Activated CD4-positive, alpha-beta T cell treated with anti-CD3 and anti-CD28 coated beads, Interleukin-2, amount 10 ng/mL, durations not matched to agents 7 days and 5 days (primary cell): Measurements from ENCODE around the gene HSPB8. TPM values are rescaled to one million over a fixed set of nuclear protein-coding genes. Genes with fewer than 3 reads are reported as not detected.

Experiments
- CTCF ChIA-PET: fragments of 350-600 bp; sonication (Branson Sonifier 250); formaldehyde crosslinking; loops from one replicate; lab custom pipeline; 2021; ENCODE audit warnings: antibody characterized with exemption; lab: Charles Lee
- POLR2A ChIA-PET: fragments of 350-600 bp; sonication (Branson Sonifier 250); formaldehyde crosslinking; loops from one replicate; lab custom pipeline; 2021; ENCODE audit warnings: antibody characterized with exemption; lab: Charles Lee
- DNase-seq: peaks from one replicate; pipeline ENCODE4 v3.0.0-alpha.2; 2020
- H3K27ac Mint-ChIP-seq: one replicate; pipeline ENCODE4 v1.8.0; 2021; ENCODE audit warnings: mild to moderate bottlenecking, moderate library complexity, mixed read lengths
- H3K27me3 Mint-ChIP-seq: one replicate; pipeline ENCODE4 v1.8.0; 2021; ENCODE audit warnings: mixed read lengths
- H3K36me3 Mint-ChIP-seq: one replicate; pipeline ENCODE4 v1.8.0; 2021; ENCODE audit warnings: low read depth, mixed read lengths
- H3K4me1 Mint-ChIP-seq: one replicate; pipeline ENCODE4 v1.8.0; 2021; ENCODE audit warnings: mixed read lengths
- H3K4me3 Mint-ChIP-seq: one replicate; pipeline ENCODE4 v1.8.0; 2021; ENCODE audit warnings: mild to moderate bottlenecking, moderate library complexity, mixed read lengths
- H3K9me3 Mint-ChIP-seq: one replicate; pipeline ENCODE4 v1.8.0; 2021; ENCODE audit warnings: mixed read lengths
- total RNA-seq, 2 experiments: library from RNA; stranded (reverse); gene quantifications; one replicate each; pipeline ENCODE4 v1.2.3, GENCODE V29; 2021

Gene HSPB8, protein sequence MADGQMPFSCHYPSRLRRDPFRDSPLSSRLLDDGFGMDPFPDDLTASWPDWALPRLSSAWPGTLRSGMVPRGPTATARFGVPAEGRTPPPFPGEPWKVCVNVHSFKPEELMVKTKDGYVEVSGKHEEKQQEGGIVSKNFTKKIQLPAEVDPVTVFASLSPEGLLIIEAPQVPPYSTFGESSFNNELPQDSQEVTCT
- total RNA-seq, result not detected

DNA sequence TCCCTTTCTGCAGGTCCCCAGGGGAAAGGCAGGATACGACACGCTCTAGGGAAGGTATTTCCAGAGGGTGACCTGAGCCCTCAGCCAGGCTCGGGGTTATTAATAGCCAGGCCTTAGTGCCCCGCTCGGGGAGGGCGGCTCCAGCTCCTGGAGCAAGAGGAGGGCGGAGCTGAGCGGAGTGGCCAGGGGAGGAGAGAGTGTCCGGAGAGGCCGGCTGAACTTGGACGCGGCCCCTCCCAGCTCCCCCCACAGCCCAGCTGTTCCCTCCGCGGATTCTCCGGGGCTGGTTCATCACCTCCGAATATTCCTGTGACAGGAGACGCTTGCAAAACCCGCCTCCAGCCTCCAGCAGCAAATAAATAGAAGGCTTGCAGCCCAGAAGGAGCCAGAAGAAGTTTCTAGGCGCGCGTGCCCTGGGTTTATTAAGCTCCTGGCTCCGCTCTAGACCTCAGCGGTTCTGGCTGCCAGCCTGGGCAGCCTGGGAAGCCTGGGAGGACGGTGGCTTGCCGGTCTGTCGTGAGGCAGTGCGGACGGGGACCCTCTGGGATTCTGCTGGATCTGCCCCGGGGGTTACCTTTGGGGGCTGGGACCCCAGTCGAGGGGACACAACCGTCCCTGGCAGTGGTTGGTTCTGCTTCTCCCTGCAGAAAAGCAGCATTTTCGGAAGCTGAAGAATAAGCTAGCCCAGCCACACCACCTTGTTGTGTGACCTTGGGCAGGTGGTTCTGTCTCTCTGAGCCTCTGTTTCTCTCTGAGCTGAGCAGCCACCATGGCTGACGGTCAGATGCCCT, at the start of gene HSPB8:
TSS of gene HSPB8 (plus strand) at position 388 of the 791 bp plus-strand sequence. CDS start at position 770, 382 bp downstream.
- Mint-ChIP-seq H3K4me3 (no peak within 1 kb of the TSS), H3K27me3 (no peaks in the 10 kb centered on the region), H3K9me3 (no peaks in the 10 kb centered on the region), H3K27ac (no peak within 1 kb of the TSS), H3K4me1 (no peaks in the 10 kb centered on the region), H3K36me3 (no peaks in the 10 kb centered on the region)
- POLR2A ChIA-PET, result no interaction called here
- DNase-seq, result no peak
- CTCF ChIA-PET, result no interaction called here

DNA sequence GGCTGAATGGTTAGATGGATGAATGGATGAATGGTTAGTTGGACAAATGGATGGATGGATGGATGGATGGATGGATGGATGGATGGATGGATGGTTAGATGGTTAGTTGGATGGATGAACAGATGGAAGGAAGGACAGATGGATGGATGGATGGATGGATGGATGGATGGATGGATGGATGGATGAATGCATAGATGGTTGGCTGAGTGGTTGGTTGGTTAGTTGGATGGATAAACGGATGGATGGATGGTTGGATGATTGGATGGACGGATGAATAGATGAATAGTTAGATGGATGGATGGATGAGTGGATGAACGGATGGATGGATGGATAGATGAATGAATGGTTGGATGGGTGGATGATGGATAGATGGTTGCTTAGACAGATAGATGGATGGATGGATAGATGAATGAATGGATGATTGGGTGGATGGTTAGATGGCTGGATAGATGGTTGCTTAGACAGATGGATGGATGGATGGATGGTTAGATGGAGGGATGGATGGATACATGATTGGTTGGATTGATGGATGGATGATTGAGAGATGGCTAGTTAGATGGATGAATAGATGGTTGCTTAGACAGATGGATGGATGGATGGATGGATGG, 48.8 kb upstream of the HSPB8 start:
- CTCF ChIA-PET, result no interaction called here
- no peaks in the 10 kb centered on the region for H3K4me1 Mint-ChIP-seq

DNA sequence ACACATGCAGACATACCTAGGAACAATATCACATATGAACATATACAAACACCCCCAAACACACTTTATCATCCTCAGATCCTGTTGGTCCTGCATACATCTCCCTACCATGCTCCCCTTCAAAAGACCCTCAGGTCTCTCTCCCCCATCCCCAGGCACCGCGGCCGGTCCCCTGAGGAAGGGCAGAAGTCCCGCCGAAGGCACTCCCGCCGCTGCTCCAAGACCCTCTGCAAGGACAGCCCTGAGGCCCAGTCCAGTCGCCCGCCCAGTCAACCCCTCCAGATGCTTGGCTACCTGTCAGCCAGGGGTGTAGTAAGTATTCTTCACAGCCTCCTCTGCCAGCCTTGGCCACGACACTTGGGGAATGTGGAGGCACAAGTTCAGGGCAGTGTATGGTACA, 48.2 kb upstream of the HSPB8 start:
- no peaks in the 10 kb centered on the region for H3K27me3 Mint-ChIP-seq
- H3K36me3 Mint-ChIP-seq, result no peaks in the 10 kb centered on the region
- no peak for DNase-seq
- H3K4me3 Mint-ChIP-seq, result no peak overlapping the region
- POLR2A ChIA-PET, result no interaction called here
- CTCF ChIA-PET, result no interaction called here
- no peak overlapping the region for H3K27ac Mint-ChIP-seq
- H3K9me3 Mint-ChIP-seq, result peaks cover 10% of the 10 kb centered on the region
- no peaks in the 10 kb centered on the region for H3K4me1 Mint-ChIP-seq

More for the DNA sequence above, 48.8 kb upstream of the HSPB8 start:
- POLR2A ChIA-PET, result no interaction called here
- no peaks in the 10 kb centered on the region for H3K27me3 Mint-ChIP-seq
- no peaks in the 10 kb centered on the region for H3K36me3 Mint-ChIP-seq
- no peak overlapping the region for H3K27ac Mint-ChIP-seq
- H3K9me3 Mint-ChIP-seq, result peaks cover 10% of the 10 kb centered on the region
- no peak for DNase-seq
- no peak overlapping the region for H3K4me3 Mint-ChIP-seq

DNA sequence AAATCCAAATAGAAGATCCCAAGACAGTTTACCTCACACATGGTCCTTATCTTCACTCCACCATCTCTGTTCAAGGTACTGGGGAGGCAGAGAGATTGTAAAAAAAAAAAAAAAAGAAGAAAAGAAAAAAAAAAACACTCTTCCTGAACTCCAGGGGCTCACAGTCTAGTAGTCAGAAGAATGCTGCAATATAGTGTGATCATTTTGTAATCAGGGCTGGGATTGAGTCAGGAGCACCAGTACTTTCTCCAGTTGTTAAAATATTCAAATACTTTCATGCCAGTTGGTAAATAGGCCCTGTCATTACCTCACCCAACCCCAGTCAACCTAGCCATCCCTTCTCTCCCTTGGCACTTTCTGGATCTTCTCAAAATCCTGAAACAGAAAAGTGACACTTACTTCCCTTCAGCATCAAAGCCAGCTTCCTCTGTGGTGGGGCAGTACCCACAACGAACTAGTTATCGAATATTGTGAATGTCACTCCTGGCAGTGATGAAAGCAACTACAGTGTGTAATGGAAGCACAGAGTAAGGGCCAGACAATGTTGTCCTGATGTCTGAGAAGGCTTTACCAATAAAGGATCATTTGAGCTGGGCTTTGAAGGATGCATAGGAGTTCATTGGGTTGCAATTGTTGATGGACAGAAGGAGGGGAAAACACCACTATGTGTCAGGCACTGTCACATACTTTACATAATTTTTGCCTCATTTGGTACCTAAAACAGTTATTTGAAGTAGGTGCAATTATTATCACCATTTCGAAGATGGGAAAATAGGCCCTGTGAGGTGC, 44.3 kb upstream of the HSPB8 start:
- Mint-ChIP-seq H3K9me3 (peaks cover 10% of the 10 kb centered on the region), H3K4me3 (no peak overlapping the region), H3K27me3 (no peaks in the 10 kb centered on the region), H3K36me3 (no peaks in the 10 kb centered on the region), H3K27ac (no peak overlapping the region), H3K4me1 (no peaks in the 10 kb centered on the region)
- DNase-seq, result no peak
- ChIA-PET POLR2A (no interaction called here), CTCF (no interaction called here)

DNA sequence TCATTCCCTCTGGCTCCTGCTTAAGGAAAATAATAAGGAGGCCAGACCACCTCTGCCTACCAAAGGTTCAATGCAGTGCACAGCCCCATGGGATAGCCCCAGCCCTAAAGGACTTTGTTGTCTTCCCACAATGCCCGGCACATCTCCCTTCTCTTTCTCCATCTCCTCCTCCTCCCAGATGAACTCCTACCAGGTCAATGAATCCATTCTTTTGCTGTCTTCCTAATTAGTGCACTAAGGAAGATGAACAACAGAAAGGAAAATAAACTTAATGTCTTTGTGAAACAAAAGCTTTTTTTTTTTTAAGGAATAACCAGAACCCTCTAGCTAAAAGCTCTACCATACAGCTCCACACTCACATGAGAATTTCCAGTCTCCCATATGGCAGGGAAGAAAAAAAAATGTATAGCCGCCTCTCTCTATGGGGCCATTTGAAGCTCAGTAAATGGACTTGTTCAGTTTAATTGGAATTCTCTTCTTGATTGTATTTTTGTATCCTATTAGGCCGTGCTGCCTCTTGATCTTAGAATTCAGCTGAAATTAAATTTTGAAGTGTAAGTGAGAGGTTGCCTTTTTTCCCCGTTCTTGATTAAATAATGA, 41.8 kb upstream of the HSPB8 start:
- POLR2A ChIA-PET, result interaction anchor here (0.7 kb wide), 1 partner anchor 786 kb away, joined by 4 read pairs; no protein-coding TSS in a partner anchor
- no peaks in the 10 kb centered on the region for H3K4me1 Mint-ChIP-seq
- CTCF ChIA-PET, result interaction anchor here (0.6 kb wide), 1 partner anchor 281 kb away, joined by 4 read pairs; no protein-coding TSS in a partner anchor
- no peak for DNase-seq
- no peaks in the 10 kb centered on the region for H3K27me3 Mint-ChIP-seq
- no peaks in the 10 kb centered on the region for H3K36me3 Mint-ChIP-seq
- peaks cover 5% of the 10 kb centered on the region for H3K9me3 Mint-ChIP-seq
- no peak overlapping the region for H3K27ac Mint-ChIP-seq
- H3K4me3 Mint-ChIP-seq, result no peak overlapping the region

DNA sequence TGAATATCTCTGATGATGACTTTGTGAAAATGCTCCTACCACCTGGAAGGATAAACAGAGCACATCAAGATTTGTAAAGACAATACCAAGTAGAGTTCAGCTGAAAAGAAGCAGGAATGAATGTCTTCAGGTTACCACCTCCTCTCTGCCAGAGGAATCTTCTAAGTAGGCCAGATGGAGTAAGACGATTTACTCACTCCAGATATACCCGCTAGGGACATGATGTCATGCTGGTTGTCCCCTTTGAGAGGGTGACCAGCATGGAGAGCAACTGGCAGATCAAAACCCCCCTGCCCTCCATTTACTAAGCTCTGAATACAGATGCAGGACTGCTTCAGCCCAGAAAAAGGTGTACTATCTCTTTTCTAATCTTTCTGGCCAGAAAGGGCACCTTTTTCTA, 39.3 kb upstream of the HSPB8 start:
- POLR2A ChIA-PET, result no interaction called here
- no peaks in the 10 kb centered on the region for H3K4me1 Mint-ChIP-seq
- no peaks in the 10 kb centered on the region for H3K36me3 Mint-ChIP-seq
- no peak for DNase-seq
- H3K27me3 Mint-ChIP-seq, result no peaks in the 10 kb centered on the region
- peaks cover 3% of the 10 kb centered on the region for H3K9me3 Mint-ChIP-seq
- no peak overlapping the region for H3K4me3 Mint-ChIP-seq
- CTCF ChIA-PET, result no interaction called here
- H3K27ac Mint-ChIP-seq, result no peak overlapping the region

DNA sequence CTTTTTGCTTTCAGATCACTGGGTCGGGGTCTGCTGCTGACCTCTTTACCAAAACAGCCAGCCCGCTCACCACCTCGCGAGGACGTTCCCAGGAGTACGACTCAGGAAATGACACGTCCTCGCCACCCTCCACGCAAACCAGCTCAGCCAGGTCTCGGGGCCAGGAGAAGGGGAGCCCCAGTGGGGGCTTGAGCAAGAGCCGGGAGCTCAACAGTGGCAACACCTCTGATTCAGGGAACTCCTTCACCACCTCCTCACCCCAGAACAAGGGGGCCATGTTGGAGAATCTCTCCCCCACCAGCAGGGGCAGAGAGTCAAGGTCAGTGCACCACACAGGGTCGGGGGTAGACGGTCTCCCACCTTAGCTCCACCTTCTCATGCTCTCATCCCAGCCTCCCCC, 33.4 kb upstream of the HSPB8 start:
- CTCF ChIA-PET, result interaction anchor here (1.5 kb wide), 1 partner anchor 11 kb away, joined by 3 read pairs; no protein-coding TSS in a partner anchor
- no peak overlapping the region for H3K27ac Mint-ChIP-seq
- no peaks in the 10 kb centered on the region for H3K36me3 Mint-ChIP-seq
- no peak for DNase-seq
- no peak overlapping the region for H3K4me3 Mint-ChIP-seq
- no peaks in the 10 kb centered on the region for H3K4me1 Mint-ChIP-seq
- H3K9me3 Mint-ChIP-seq, result no peaks in the 10 kb centered on the region
- no peaks in the 10 kb centered on the region for H3K27me3 Mint-ChIP-seq
- POLR2A ChIA-PET, result no interaction called here

DNA sequence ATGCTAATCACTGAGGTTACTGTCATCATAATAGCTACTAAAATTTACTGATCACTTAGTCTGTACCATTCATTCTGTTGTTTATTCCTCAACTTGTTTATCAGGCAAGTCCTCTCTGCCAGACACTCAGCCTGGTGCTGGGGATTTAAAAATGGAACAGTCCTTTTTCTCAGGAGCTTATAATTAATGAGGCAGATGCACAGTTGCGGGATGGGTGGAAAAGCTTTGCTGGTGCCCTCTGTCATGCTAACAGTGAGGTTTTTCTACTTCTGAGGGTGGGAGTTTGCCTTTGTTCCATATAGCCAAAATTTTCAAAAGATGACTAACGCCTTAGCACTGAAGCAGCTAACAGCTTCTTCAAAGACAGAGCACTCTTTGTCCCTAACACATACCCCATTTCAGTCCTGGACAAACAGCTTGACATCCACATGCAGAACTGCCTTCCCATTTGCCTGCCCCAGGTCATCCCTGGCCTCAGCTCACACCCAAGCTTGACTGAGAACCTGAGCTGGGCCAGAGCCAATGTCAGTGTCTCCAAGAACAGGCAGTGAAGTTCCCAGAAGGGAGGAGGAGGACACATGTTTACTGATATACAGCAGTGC, 30.8 kb upstream of the HSPB8 start:
- no peaks in the 10 kb centered on the region for H3K36me3 Mint-ChIP-seq
- no peaks in the 10 kb centered on the region for H3K4me1 Mint-ChIP-seq
- H3K9me3 Mint-ChIP-seq, result no peaks in the 10 kb centered on the region
- CTCF ChIA-PET, result interaction anchor here (0.6 kb wide), 1 partner anchor 63 kb away, joined by 3 read pairs; no protein-coding TSS in a partner anchor
- no peak for DNase-seq
- H3K4me3 Mint-ChIP-seq, result no peak overlapping the region
- no peak overlapping the region for H3K27ac Mint-ChIP-seq
- POLR2A ChIA-PET, result no interaction called here
- H3K27me3 Mint-ChIP-seq, result no peaks in the 10 kb centered on the region

DNA sequence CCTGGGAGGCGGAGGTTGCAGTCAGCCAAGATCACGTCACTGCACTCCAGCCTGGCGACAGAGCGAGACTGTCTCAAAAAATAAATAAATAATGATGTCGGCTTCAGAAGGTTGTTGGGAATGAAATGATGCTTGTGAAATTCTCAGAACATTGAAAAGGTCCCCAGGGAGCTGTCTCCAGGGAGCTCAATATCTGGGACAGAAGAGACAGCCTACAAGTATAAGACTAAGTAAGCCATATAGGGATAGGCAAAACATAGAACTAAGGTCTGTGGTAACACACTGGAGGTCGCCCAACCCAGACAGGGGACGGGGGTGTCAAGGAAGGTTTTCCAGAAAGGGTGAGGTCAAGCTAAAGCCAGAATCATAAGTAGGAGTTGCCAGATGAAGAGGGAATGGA, 29.5 kb upstream of the HSPB8 start:
- peaks cover 5% of the 10 kb centered on the region for H3K27me3 Mint-ChIP-seq
- DNase-seq, result no peak
- no peaks in the 10 kb centered on the region for H3K4me1 Mint-ChIP-seq
- no peaks in the 10 kb centered on the region for H3K36me3 Mint-ChIP-seq
- H3K9me3 Mint-ChIP-seq, result peaks cover 6% of the 10 kb centered on the region
- H3K27ac Mint-ChIP-seq, result no peak overlapping the region
- POLR2A ChIA-PET, result no interaction called here
- no peak overlapping the region for H3K4me3 Mint-ChIP-seq
- CTCF ChIA-PET, result no interaction called here

DNA sequence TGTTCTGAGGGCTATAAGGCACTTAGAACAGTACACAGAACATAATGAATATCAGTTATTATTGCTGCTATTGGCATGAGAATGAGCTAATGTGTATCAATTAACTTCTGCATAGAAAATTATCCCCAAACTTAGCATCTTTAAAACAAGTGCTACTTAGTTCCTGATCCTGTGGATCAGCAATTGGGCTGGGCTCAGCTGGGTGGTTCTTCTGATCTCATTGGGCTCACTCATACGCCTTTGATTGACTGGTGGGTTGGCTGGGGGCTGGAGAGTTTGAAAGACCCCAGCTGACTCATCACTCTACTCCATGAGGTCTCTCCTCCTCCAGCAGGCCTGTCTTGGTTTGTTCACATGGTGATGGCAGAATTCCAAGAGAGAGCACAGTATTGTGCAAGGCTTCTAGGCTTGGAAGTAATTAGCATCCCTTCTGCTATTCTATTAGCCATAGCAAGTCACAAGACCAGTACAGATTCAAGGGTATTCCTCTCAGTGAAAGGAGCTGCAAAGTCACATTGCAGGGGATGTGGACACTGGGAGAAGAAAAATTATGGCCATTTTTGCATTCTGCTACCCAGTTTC, 27.2 kb upstream of the HSPB8 start:
- no peak for DNase-seq
- Mint-ChIP-seq H3K4me1 (no peaks in the 10 kb centered on the region), H3K4me3 (no peak overlapping the region), H3K36me3 (no peaks in the 10 kb centered on the region), H3K27ac (no peak overlapping the region), H3K9me3 (peaks cover 9% of the 10 kb centered on the region), H3K27me3 (peaks cover 5% of the 10 kb centered on the region)
- ChIA-PET CTCF (interaction anchor here (0.6 kb wide), 1 partner anchor 24 kb away, joined by 4 read pairs; no protein-coding TSS in a partner anchor), POLR2A (no interaction called here)

DNA sequence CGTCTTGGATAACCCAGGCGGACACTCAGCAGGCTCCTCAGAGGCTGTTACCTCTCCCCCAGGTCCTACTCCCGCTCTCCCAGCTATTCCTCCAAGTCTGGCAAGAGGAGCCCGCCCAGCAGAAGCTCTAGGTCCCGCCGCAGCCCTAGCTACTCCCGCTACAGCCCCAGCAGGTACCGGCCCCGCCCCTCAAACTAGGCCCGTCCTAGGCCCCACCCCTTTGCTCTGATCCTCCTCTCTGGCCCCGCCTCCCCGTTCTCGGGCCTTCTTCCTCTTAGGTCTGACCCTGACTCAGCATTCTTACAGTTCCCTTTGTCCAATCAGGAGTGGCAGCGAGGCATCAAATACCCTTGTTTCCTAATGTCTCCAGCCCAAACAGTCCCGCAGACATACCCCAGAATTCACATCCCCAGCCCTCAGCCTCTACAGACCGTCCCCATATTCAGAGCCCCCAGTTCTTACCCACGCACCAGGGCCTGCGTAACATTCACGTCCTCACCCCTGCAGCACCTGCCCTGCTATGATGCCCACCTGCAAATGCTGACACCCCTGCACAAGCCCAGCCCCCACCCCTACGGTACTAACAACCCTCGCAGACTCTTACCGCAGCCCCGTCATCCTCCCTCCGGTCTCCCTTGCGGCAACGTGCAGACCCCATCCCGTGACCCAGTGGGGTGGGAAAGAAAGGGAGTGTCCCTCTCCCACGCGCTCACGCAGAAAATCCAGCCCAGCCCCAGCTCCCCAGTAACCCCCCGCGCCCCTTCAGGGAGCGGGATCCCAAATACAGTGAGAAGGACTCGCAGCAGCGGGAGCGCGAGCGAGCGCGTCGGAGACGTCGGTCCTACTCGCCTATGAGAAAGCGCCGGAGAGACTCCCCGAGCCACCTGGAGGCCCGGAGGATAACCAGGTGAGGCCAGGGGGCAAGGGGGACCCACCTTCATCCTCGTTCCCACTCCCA, 25.0 kb upstream of the HSPB8 start:
- Mint-ChIP-seq H3K4me1 (no peaks in the 10 kb centered on the region), H3K27me3 (peaks cover 5% of the 10 kb centered on the region), H3K27ac (no peak overlapping the region), H3K36me3 (no peaks in the 10 kb centered on the region), H3K4me3 (no peak overlapping the region), H3K9me3 (peaks cover 9% of the 10 kb centered on the region)
- ChIA-PET POLR2A (no interaction called here), CTCF (no interaction called here)
- peak; percentile 9 for DNase-seq
